HepG2 (cell line): ENCODE data around the gene SECTM1. TPM values are rescaled to one million over a fixed set of nuclear protein-coding genes. Genes with fewer than 3 reads are reported as not detected.

Experiments used
- KLF12 ChIP-seq: sonication (generic); formaldehyde crosslinking; IDR thresholded peaks from 2 replicates; pipeline ENCODE4 v1.4.0; 2020; ENCODE audit warnings: missing genetic modification reagents, borderline replicate concordance
- NFE2L2 ChIP-seq: fragments of 150-350 bp; IDR thresholded peaks from 2 replicates; pipeline ENCODE4 v1.6.1; 2014; ENCODE audit warnings: low read length
- NR2F1 ChIP-seq, 2 experiments: fragments of 450-650 bp in 1 of 2; formaldehyde crosslinking in 1 of 2; IDR thresholded peaks; 2 replicates each; pipeline versions ENCODE4 v1.5.0 to v1.6.1; 2016 to 2020; ENCODE audit warnings: mild to moderate bottlenecking in 1 of 2, missing compliant biosample characterization in 1 of 2, missing genetic modification reagents in 1 of 2, moderate library complexity in 1 of 2
- PAX8 ChIP-seq: sonication (generic); formaldehyde crosslinking; IDR thresholded peaks from 2 replicates; pipeline ENCODE4 v1.8.0; 2022; ENCODE audit warnings: mild to moderate bottlenecking, missing genetic modification reagents, borderline replicate concordance
- REL ChIP-seq: sonication (generic); formaldehyde crosslinking; conservative IDR thresholded peaks from 2 replicates; pipeline ENCODE4 v1.8.0; 2022; ENCODE audit warnings: mild to moderate bottlenecking, missing genetic modification reagents, moderate library complexity
- TEAD3 ChIP-seq: optimal IDR thresholded peaks from 2 replicates; pipeline ENCODE3; 2016; ENCODE audit warnings: borderline replicate concordance
- XBP1 ChIP-seq: sonication (generic); formaldehyde crosslinking; IDR thresholded peaks from 2 replicates; pipeline ENCODE4 v1.5.0; 2020; ENCODE audit warnings: missing genetic modification reagents
- ZNF121 ChIP-seq: sonication (generic); formaldehyde crosslinking; IDR thresholded peaks from 2 replicates; pipeline ENCODE4 v1.5.0; 2020; ENCODE audit warnings: mild to moderate bottlenecking, missing genetic modification reagents
- ZNF777 ChIP-seq: sonication (generic); formaldehyde crosslinking; IDR thresholded peaks from 2 replicates; pipeline ENCODE4 v1.4.0; 2020; ENCODE audit warnings: missing genetic modification reagents
- ZSCAN31 ChIP-seq: sonication (generic); formaldehyde crosslinking; IDR thresholded peaks from 2 replicates; pipeline ENCODE4 v1.5.0; 2020; ENCODE audit warnings: low read depth, mild to moderate bottlenecking, missing genetic modification reagents
- polyA plus RNA-seq, 8 experiments: library from polyadenylated mRNA; depleted of rRNA in 3 of 8; stranded (reverse) in 7 of 8; unstranded in 1 of 8; fragments of >200 nt; fragmentation: Illumina TruSeq in 4 of 8; extraction: Trizol in 4 of 8; gene quantifications; 2 replicates each; pipeline versions ENCODE4 v1.2.1 to v1.2.3, GENCODE V29; 2011 to 2016; ENCODE audit warnings: low read depth in 4 of 8, missing spikeins in 1 of 8, mixed read lengths in 1 of 8; ENCODE audit not compliant: insufficient read depth in 1 of 8
- total RNA-seq, 5 experiments: library from RNA; depleted of rRNA; stranded (reverse); fragments of >200 nt; fragmentation: Illumina TruSeq; extraction: Trizol; gene quantifications; 2 replicates each; pipeline ENCODE4 v1.2.3, GENCODE V29; 2016; ENCODE audit warnings: low read depth in 1 of 5
- TF ChIP-seq, protein P1 (sequence below): IDR thresholded peaks from 2 replicates; pipeline ENCODE4 v1.6.1; 2016; ENCODE audit warnings: missing biosample characterization, missing genetic modification reagents, low read depth
- TF ChIP-seq, protein P2 (sequence below): sonication (generic); formaldehyde crosslinking; IDR thresholded peaks from 2 replicates; pipeline ENCODE4 v1.5.0; 2020; ENCODE audit warnings: missing genetic modification reagents
- TF ChIP-seq, protein P3 (sequence below): sonication (generic); formaldehyde crosslinking; IDR thresholded peaks from 2 replicates; pipeline ENCODE4 v1.4.0; 2020; ENCODE audit warnings: missing genetic modification reagents
- TF ChIP-seq, protein P4 (sequence below): sonication (generic); formaldehyde crosslinking; IDR thresholded peaks from 2 replicates; pipeline ENCODE4 v1.4.0; 2020; ENCODE audit warnings: missing genetic modification reagents, borderline replicate concordance
- TF ChIP-seq, protein P5 (sequence below): IDR thresholded peaks from 2 replicates; pipeline ENCODE4 v1.6.1; 2012; ENCODE audit warnings: inconsistent platforms
- TF ChIP-seq, protein P6 (sequence below): sonication (generic); formaldehyde crosslinking; IDR thresholded peaks from 2 replicates; pipeline ENCODE4 v1.4.0; 2020; ENCODE audit warnings: mild to moderate bottlenecking, low read depth, missing genetic modification reagents

SECTM1 gene
- total and polyA plus RNA-seq, 2 of the 13 experiments (the other 11 are each of a cell fraction or from before 2014, with no cell fraction given): 3.5 to 5.3 TPM

DNA sequence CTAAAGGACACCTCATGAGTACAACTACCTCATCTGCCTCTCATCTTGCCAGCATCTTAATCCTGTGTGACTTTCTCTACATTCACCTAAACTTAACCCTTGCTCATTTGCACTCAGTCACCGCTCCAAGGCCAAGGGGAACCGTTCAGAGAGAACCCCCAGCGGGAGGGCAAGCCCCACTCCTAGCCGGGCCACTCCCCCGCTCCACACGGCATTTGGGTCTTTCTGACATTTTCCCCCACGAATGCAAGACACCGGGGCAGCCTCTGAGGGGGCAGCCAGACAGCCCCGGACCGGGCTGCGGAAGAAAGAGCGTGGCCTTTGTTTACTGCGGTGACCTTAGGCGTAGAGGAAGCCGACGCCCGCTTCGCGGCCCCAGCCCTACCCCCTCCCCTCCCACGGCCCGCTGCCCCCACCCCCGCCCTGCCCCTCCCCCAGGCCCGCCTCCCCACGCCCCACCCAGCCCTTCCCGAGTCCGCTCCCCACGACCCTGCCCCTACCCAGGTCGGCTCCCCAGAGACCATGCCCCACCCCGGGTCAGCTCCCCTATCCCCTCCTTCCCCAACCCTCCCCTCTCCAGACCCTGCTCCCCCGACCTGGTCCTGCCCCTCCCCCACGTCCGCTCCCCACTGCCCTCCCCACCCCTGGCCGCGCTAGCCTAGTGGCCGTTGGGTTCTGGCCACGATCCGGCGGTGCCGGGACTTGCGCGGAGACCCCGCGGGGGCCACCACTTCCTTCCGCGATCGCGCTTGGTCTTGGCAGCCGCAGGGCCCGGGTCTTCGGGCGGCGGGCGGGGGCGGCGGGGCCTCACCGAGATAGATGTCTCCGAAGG is 60.9 kb downstream of the SECTM1 start (continued):
- TF ChIP-seq PAX8 (CRISPR knock-in tag): no peak
- TF ChIP-seq, protein P1, sequence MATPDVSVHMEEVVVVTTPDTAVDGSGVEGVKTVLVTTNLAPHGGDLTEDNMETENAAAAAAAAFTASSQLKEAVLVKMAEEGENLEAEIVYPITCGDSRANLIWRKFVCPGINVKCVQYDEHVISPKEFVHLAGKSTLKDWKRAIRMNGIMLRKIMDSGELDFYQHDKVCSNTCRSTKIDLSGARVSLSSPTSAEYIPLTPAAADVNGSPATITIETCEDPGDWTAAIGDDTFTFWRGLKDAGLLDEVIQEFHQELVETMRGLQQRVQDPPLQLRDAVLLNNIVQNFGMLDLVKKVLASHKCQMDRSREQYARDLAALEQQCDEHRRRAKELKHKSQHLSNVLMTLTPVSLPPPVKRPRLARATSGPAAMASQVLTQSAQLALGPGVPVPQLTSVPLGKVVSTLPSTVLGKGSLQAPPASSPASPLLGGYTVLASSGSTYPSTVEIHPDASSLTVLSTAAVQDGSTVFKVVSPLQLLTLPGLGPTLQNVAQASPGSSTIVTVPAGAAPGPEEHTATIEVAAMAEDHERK (CRISPR knock-in tag): no peak
- TF ChIP-seq NFE2L2: no peak
- TF ChIP-seq TEAD3 (CRISPR knock-in tag): peak; percentile 8
- TF ChIP-seq, protein P2, sequence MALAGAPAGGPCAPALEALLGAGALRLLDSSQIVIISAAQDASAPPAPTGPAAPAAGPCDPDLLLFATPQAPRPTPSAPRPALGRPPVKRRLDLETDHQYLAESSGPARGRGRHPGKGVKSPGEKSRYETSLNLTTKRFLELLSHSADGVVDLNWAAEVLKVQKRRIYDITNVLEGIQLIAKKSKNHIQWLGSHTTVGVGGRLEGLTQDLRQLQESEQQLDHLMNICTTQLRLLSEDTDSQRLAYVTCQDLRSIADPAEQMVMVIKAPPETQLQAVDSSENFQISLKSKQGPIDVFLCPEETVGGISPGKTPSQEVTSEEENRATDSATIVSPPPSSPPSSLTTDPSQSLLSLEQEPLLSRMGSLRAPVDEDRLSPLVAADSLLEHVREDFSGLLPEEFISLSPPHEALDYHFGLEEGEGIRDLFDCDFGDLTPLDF (CRISPR knock-in tag): no peak
- TF ChIP-seq, protein P3, sequence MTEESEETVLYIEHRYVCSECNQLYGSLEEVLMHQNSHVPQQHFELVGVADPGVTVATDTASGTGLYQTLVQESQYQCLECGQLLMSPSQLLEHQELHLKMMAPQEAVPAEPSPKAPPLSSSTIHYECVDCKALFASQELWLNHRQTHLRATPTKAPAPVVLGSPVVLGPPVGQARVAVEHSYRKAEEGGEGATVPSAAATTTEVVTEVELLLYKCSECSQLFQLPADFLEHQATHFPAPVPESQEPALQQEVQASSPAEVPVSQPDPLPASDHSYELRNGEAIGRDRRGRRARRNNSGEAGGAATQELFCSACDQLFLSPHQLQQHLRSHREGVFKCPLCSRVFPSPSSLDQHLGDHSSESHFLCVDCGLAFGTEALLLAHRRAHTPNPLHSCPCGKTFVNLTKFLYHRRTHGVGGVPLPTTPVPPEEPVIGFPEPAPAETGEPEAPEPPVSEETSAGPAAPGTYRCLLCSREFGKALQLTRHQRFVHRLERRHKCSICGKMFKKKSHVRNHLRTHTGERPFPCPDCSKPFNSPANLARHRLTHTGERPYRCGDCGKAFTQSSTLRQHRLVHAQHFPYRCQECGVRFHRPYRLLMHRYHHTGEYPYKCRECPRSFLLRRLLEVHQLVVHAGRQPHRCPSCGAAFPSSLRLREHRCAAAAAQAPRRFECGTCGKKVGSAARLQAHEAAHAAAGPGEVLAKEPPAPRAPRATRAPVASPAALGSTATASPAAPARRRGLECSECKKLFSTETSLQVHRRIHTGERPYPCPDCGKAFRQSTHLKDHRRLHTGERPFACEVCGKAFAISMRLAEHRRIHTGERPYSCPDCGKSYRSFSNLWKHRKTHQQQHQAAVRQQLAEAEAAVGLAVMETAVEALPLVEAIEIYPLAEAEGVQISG: peak; percentile 23; the same call in 1 of the 2 replicates
- TF ChIP-seq, protein P4, sequence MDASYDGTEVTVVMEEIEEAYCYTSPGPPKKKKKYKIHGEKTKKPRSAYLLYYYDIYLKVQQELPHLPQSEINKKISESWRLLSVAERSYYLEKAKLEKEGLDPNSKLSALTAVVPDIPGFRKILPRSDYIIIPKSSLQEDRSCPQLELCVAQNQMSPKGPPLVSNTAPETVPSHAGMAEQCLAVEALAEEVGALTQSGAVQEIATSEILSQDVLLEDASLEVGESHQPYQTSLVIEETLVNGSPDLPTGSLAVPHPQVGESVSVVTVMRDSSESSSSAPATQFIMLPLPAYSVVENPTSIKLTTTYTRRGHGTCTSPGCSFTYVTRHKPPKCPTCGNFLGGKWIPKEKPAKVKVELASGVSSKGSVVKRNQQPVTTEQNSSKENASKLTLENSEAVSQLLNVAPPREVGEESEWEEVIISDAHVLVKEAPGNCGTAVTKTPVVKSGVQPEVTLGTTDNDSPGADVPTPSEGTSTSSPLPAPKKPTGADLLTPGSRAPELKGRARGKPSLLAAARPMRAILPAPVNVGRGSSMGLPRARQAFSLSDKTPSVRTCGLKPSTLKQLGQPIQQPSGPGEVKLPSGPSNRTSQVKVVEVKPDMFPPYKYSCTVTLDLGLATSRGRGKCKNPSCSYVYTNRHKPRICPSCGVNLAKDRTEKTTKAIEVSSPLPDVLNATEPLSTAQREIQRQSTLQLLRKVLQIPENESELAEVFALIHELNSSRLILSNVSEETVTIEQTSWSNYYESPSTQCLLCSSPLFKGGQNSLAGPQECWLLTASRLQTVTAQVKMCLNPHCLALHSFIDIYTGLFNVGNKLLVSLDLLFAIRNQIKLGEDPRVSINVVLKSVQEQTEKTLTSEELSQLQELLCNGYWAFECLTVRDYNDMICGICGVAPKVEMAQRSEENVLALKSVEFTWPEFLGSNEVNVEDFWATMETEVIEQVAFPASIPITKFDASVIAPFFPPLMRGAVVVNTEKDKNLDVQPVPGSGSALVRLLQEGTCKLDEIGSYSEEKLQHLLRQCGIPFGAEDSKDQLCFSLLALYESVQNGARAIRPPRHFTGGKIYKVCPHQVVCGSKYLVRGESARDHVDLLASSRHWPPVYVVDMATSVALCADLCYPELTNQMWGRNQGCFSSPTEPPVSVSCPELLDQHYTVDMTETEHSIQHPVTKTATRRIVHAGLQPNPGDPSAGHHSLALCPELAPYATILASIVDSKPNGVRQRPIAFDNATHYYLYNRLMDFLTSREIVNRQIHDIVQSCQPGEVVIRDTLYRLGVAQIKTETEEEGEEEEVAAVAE: 0 out of 2 replicates have a peak, but pooled peaks have one; percentile 18
- 0 out of 2 replicates have a peak, but pooled peaks have one; percentile 53 for TF ChIP-seq KLF12 (CRISPR knock-in tag)
- no peak for TF ChIP-seq XBP1
- TF ChIP-seq ZSCAN31 (CRISPR knock-in tag): no peak
- TF ChIP-seq ZNF121 (CRISPR knock-in tag): no peak
- TF ChIP-seq REL (CRISPR knock-in tag): no peak
- TF ChIP-seq NR2F1 (CRISPR knock-in tag; IDR thresholded peaks at IDR 0.05): peak; percentile 54 to 61; a peak in 2 of 4 replicates
- TF ChIP-seq, protein P5, sequence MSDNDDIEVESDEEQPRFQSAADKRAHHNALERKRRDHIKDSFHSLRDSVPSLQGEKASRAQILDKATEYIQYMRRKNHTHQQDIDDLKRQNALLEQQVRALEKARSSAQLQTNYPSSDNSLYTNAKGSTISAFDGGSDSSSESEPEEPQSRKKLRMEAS: peak; percentile 62; the same call in 1 of the 2 replicates
- TF ChIP-seq ZNF777 (CRISPR knock-in tag): no peak
- TF ChIP-seq, protein P6, sequence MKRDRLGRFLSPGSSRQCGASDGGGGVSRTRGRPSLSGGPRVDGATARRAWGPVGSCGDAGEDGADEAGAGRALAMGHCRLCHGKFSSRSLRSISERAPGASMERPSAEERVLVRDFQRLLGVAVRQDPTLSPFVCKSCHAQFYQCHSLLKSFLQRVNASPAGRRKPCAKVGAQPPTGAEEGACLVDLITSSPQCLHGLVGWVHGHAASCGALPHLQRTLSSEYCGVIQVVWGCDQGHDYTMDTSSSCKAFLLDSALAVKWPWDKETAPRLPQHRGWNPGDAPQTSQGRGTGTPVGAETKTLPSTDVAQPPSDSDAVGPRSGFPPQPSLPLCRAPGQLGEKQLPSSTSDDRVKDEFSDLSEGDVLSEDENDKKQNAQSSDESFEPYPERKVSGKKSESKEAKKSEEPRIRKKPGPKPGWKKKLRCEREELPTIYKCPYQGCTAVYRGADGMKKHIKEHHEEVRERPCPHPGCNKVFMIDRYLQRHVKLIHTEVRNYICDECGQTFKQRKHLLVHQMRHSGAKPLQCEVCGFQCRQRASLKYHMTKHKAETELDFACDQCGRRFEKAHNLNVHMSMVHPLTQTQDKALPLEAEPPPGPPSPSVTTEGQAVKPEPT: no peak
